HG02759 (cell line): ENCODE measurements around the gene CRISPLD2.

ENCODE experiments used
- ATAC-seq: cut with Tn5 transposase; IDR thresholded peaks from one replicate; pipeline ENCODE4 v1.9.1; 2021; ENCODE audit warnings: mild to moderate bottlenecking, moderate library complexity; ENCODE audit not compliant: unreplicated experiment

CRISPLD2 gene

GRCh38 chr16:84899414-84899813 is 79.6 kb downstream of the CRISPLD2 start:
- no peak for ATAC-seq

DNA sequence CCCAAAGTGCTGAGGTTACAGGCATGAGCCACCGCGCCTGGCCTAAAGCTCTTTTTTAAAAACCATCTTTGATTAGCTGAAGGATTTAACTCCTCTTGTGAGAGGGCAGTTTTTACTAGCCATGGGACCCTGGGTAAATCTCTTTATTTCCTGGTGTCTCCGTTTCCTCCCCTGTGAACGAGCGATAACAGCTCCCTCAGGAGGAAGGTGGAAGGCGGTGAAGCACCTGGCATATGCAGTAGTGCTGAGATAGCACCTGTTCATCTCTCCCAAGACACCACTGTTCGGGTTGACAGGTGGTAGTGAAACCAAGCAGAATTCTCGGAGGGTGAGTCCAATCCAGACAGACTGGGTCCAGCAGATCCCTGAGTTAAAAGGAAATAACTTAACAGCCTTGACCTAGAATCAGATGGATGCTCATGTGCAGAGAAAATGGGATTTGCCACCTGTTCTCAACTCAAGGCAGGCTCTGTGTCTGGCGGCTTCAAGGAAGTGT is 86.2 kb downstream of the CRISPLD2 start:
- ATAC-seq: no peak

DNA sequence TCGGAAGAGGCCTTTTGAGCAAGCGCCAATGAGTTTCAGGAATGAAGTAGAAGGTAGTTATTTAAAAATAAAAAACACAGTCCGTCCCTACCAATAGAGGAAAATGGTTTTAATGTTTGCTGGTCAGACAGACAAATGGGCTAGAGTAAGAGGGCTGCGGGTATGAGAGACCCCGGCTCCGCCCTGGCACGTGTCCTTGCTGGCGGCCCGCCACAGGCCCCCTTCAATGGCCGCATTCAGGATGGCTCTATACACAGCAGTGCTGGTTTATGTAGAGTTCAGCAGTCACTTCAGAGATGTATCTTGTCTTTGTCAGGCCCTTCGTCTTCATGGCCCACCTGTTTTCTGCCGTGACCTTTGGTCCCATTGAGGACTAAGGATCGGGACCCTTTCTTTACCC is 87.3 kb downstream of the CRISPLD2 start:
- ATAC-seq: no peak

- no peak for ATAC-seq
These were observed 87.8 kb downstream of the CRISPLD2 start for GRCh38 chr16:84907575-84907974.

DNA sequence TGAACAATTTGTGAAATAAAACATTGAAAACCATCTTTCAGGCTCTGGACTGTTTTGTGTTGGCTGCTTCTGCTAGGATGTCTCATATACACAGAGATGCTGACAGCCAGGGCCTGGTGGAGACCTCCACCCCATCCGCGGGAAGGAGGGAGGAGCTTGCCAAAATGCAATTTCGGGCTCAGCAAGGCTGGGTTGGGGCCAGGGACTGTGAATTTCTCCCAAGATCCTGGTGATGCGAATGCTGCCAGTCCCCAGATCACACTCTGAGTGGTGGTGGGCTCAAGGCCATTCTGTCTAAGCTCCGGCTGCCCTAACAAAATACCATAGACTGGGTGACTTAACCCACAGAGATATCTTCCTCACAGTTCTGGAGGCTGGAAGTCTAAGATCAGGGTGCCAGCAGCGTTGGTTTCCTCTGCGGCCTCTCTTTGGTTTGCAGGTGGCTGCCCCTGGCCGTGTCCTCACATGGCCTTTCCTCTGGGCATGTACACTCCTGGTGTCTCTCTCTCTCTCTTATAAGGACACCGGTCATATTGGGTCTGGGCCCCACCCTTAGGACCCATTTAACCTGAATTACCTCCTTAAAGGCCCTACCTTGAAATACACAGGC is 89.8 kb downstream of the CRISPLD2 start:
- no peak for ATAC-seq

DNA sequence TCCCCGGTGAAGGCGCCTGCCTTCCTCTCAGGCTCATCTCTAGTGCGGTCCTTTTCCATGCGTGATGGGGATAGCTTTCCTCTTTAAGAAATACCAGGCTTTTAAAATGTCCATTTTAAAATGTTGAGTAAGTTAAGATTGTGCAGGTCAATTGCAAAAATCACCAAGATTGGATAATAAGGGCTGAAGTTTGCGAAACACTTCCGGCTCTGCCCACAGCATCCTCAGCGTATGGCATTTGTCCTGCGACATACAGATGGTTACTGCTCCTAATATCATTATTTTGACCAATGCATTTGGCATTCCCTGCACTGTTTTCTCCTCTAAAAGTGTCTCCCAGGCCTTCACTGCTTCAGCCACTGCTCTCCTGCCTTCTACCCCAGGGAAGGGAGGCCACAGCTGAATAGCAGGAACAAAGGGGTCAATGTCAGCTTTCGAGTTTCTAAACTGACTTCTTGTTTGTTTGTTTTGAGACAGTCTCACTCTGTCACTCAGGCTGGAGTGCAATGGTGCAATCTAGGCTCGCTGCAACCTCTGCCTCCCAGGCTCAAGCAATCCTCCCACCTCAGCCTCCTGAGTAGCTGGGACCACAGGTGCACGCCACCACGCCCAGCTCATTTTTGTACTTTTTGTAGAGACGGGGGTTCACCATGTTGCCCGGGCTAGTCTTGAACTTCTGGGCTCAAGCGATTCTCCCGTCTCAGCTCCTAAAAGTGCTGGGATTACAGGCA is 91.9 kb downstream of the CRISPLD2 start:
- ATAC-seq: no peak

- no peak for ATAC-seq
These were observed 93.5 kb downstream of the CRISPLD2 start for GRCh38 chr16:84913315-84913714.

DNA sequence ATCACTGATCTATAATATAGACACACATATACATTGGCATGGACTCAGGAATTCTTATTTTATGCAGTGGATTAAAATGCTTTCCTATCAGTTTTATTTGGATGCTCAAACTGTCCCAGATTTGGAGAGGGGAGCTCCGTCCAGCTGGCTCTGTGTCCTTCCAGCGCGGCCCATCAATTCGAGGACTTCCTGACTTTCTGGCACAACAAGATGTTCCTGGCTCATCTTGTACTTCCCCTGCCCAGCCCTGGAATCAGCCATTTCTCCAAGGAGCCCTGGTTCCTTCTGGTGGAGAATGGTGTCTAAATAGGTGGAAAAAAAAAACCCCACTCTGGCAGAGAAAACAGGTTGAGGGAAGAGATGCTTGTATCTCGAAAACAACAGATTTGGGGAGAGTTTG is 94.5 kb downstream of the CRISPLD2 start:
- no peak for ATAC-seq

DNA sequence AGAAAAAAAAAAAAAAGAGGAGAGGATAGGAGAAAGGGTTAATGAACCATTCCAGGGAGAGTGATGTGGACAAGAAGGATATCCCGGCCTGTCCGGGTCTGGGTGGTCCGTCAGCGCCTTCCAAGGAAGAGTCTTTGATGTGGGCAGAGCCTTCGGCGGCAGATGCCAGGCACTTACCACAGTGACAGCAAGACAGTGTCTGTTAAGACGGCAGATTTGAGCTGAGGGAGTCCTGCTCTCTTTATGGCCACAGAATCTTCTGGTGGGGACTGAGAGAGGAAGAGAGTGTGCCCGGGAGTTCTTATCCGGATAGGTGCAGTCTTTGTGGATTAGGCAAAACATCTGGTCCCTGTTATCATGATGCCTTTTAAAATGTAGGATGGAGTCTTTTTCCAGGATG is 96.4 kb downstream of the CRISPLD2 start:
- ATAC-seq: no peak

DNA sequence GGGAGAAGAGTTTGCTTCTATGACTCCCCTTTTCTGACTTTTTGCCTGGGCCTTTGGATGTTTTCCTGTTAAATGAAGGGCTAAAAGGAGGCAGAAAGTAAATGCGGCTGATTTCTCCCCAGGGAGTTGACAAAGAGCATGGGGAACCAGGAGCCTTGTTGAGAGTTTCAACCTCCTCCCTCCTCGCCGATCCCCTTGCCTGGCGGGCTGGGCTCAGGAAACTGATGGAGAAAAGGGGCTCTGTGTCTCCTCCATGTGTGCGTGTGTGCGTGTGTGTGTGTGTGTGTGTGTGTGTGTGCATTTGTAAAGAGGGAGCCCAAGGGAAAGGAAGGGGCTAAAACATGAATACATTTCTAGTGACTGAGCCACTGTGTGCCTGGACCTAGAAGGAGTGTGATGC is 97.1 kb downstream of the CRISPLD2 start:
- ATAC-seq: no peak

GRCh38 chr16:84917492-84917891 is 97.7 kb downstream of the CRISPLD2 start:
- no peak for ATAC-seq

DNA sequence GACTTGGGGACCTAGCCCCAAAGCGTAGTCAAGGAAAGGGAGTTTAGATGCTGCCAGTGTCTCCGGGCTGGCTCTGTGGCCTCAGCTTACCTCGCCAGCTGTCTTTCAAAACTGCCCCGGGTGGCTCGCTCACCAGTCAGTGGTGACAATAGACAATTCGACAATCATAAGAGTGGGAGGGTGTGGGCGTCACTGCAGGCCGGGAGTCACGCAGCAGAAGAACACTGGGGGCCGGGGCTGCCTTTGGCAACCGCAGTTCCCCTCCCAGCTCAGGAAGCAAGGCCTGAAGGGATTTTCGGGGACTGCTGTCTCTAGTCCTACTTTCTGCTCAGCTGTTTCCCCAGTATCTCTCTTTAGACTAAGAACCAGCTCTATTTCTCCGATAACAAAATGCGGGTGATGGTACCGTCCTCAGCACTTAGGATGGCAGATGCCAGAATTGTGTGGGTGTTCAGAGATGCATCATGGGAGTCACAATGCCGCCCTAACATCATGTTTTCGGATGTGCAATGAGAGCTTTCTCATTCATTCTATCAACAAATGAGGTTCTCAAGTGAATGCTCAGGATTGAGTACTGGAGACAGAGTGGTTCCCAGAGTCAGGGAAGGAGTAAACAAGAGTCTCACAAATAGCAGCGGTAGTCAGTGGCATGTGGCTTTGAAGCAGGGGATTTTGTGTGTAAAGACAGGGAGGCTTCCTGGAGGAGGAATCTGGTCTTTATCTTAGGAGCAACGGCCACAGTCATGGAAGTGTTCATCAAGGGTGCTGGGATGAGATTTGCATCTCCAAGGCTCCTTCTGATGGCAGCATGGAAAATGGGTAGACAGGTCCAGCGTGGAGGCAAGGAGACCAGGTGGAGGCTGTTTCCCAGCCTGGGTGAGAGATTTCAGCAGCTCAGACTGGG is 98.5 kb downstream of the CRISPLD2 start:
- ATAC-seq: no peak

- no peak for ATAC-seq
These were observed 99.5 kb downstream of the CRISPLD2 start for GRCh38 chr16:84919269-84919668.

GRCh38 chr16:84919708-84920107 is 99.9 kb downstream of the CRISPLD2 start:
- ATAC-seq: no peak

DNA sequence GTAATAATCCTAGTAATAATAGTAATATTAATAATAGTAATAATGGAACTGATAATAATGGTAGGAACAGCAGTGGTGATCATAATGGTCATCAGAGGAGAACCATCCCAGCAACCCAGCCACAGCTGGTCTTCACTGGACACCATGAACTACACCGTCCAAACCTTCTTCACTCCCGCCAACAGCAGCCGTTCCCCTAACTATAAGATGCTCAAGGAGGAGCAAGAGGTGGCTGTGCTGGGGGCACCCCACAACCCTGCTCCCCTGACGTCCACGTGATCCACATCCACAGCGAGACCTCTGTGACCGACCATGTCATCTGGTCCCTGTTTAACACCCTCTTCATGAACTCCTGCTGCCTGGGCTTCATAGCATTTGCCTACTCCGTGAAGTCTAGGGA is 100.5 kb downstream of the CRISPLD2 start:
- ATAC-seq: no peak

DNA sequence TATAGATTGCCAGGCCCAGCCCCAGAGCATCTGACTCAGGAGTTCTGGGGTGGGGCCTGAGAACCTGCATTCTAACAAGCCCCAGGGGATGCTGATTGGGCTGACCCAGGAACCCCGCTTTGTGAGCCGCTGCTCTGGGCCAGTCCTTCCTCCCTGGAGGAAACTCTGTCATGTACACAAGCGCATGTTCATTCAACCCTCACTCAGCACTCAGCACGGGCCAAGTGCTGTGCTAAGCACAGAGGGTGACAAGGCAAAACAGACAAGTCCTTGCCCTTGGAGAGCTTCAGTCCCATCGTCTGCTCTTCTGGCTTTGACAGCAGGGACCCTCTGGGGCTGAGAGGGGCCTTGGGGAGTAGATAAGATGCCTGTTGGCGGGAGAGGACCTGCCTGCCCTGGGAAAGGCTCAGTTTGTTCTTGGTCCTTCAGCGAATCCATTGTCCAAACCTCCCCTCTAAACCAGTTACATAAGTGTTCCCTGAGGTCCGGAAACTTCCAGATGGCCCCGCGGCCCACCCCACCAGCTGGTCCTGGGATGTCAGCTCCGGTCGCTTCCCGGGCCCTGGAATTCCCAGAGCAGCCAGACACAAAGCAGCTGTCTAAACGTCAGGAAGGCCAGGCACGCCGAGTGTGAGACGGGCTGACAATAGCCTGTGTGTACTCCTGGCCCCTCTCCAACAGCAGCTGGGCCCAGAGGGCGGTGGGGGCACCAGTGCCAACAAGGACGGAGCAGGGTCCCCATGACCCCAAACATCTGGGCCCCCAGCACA is 102.8 kb downstream of the CRISPLD2 start:
- no peak for ATAC-seq

DNA sequence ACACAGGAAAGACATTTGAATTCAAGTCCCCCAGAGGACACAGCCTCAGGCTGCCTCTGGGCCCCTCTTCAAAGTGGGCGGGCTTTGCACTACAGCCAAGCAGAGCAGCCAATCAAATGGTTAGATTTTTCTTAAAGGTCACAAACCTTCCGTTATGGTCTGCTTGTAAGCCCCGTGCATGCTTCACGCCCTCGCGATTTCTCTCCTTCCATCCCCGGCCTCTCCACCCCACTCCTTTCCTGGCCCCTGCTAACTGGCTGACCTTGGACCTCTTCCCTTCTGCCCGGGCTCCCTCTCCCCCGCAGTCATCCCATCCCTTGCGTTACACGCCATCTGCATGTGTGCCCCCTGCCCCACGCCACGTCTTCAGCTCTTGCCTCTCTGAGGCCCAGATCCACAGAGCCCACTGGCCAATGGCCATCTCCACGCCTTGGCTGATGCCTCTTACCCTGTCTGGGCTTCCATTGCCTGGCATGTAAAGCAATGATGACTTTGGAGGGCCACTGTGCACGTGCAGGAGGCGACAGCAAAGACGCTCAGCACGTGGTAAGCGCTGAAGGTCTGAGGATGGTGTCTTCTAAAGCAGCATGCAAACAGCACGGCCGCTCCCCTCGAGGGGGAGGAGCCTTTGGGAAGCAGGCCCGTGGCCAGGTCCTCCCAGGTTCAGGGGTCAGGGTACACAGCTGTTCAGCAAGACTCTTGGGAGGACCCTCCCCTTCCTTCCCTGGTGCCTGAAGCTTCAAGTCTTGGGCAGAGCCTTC is 104.7 kb downstream of the CRISPLD2 start:
- ATAC-seq: no peak

DNA sequence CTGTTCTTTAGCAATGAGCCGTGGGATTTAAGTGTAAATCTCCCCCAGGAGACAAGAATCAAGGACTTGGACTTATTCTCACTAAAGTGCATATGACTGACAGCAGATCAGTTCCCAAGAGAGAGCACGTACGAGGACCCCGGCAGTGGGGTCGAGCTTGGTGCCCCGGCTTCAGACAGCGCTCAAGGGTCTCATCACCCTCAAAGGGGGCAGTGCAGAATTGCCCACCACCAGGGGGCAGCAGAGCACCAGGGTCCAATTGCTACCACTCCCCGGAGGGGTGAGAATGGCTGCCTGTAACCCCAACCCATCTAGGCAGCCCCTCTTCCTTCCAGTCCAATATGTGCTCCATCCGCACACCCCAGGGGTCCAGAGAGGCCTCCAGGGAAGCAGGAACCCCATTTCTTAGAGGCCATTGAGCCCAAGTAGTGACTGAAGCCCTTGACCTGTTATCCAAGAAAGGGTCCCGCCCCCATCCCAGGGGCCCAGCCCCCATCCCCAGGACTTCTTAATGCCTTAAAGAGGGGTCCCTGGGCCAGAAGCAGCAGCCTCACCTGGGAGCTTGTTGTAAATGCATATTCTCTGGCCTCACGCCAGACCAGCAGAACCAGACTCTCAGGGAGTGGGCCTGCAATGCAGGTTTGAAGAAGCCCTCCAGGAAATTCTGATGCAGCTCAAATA is 105.4 kb downstream of the CRISPLD2 start:
- ATAC-seq: no peak

GRCh38 chr16:84925773-84926372 is 106.1 kb downstream of the CRISPLD2 start:
- no peak for ATAC-seq
